ENCODE measurements around the gene PDE4DIP. TPM values are rescaled to one million over a fixed set of nuclear protein-coding genes. Genes with fewer than 3 reads are reported as not detected.

PDE4DIP gene
- polyA plus RNA-seq, 1 donor = 1,144 TPM

Other genes starting within 250 kb of the PDE4DIP start
- gene NBPF14, start 248.4 kb upstream of the PDE4DIP start, polyA plus RNA-seq (ENCODE audit: insufficient read length) = 15.3 TPM
- not detected for gene NUDT4B, start 95.7 kb upstream of the PDE4DIP start, polyA plus RNA-seq (ENCODE audit: insufficient read length)